Measurements from ENCODE around the gene CYB5A. TPM values are rescaled to one million over a fixed set of nuclear protein-coding genes. Genes with fewer than 3 reads are reported as not detected.

Gene CYB5A
- total RNA-seq, 4 donors from 2014 or later = 171 to 732 (median 331) TPM

- no peak for TF ChIP-seq CTCF (IDR thresholded peaks at IDR 0.05)
- no peak for TF ChIP-seq POLR2A (IDR thresholded peaks at IDR 0.05)
- H3K36me3 ChIP-seq = no peaks in the 10 kb centered on the region
- H3K27ac ChIP-seq = no peak overlapping the region
- H3K4me3 ChIP-seq = no peak overlapping the region
- no peak for DNase-seq
- H3K27me3 ChIP-seq = no peaks in the 10 kb centered on the region
- peaks cover 0 to 13% (median 1%) of the 10 kb centered on the region in 4 donors for H3K4me1 ChIP-seq
- H3K9me3 ChIP-seq = no peaks in the 10 kb centered on the region
These were observed 52.2 kb downstream of the CYB5A start for GRCh38 chr18:74239567-74239966.

- peak overlapping the region in 3 of 4 donors; percentile 73 to 83 (median 80) for H3K27ac ChIP-seq
- H3K4me3 ChIP-seq = no peak overlapping the region
- no peaks in the 10 kb centered on the region for H3K9me3 ChIP-seq
- peak in 1 of 3 donors; percentile 74 for DNase-seq
- H3K4me1 ChIP-seq = peaks cover 0 to 34% (median 0%) of the 10 kb centered on the region in 4 donors
- H3K36me3 ChIP-seq = no peaks in the 10 kb centered on the region
- H3K27me3 ChIP-seq = no peaks in the 10 kb centered on the region
- no peak for TF ChIP-seq POLR2A (IDR thresholded peaks at IDR 0.05)
- TF ChIP-seq CTCF (IDR thresholded peaks at IDR 0.05) = no peak
These were observed 57.2 kb downstream of the CYB5A start for GRCh38 chr18:74234326-74235171.

GRCh38 chr18:74233933-74234325 lies 57.8 kb downstream of the CYB5A start:
- Histone ChIP-seq H3K27me3 (no peaks in the 10 kb centered on the region), H3K9me3 (no peaks in the 10 kb centered on the region), H3K27ac (peak overlapping the region in 3 of 4 donors; percentile 59 to 83 (median 80)), H3K4me1 (peaks cover 0 to 34% (median 0%) of the 10 kb centered on the region in 4 donors), H3K36me3 (no peaks in the 10 kb centered on the region), H3K4me3 (no peak overlapping the region)
- DNase-seq = no peak
- TF ChIP-seq CTCF (IDR thresholded peaks at IDR 0.05) (no peak), POLR2A (IDR thresholded peaks at IDR 0.05) (peak in 1 of 2 donors; percentile 23)

- no peak for DNase-seq
- no peaks in the 10 kb centered on the region for H3K9me3 ChIP-seq
- no peak for TF ChIP-seq CTCF (IDR thresholded peaks at IDR 0.05)
- no peak for TF ChIP-seq POLR2A (IDR thresholded peaks at IDR 0.05)
- no peak overlapping the region for H3K4me3 ChIP-seq
- no peaks in the 10 kb centered on the region for H3K36me3 ChIP-seq
- peaks cover 0 to 57% (median 1%) of the 10 kb centered on the region in 4 donors for H3K4me1 ChIP-seq
- no peaks in the 10 kb centered on the region for H3K27me3 ChIP-seq
- H3K27ac ChIP-seq = peak overlapping the region in 1 of 4 donors; percentile 22
These were observed 60.6 kb downstream of the CYB5A start for GRCh38 chr18:74230922-74231714.

- peaks cover 0 to 51% (median 3%) of the 10 kb centered on the region in 4 donors for H3K4me1 ChIP-seq
- H3K27me3 ChIP-seq = no peaks in the 10 kb centered on the region
- H3K9me3 ChIP-seq = no peaks in the 10 kb centered on the region
- no peaks in the 10 kb centered on the region for H3K36me3 ChIP-seq
- no peak for TF ChIP-seq CTCF (IDR thresholded peaks at IDR 0.05)
- TF ChIP-seq POLR2A (IDR thresholded peaks at IDR 0.05) = no peak
- DNase-seq = no peak
- H3K4me3 ChIP-seq = no peak overlapping the region
- H3K27ac ChIP-seq = peak overlapping the region in 2 of 4 donors; percentile 12 to 49
These were observed 61.9 kb downstream of the CYB5A start for GRCh38 chr18:74229891-74230290.
